HepG2 (cell line): ENCODE data around the gene BNIP1. TPM values are rescaled to one million over a fixed set of nuclear protein-coding genes. Genes with fewer than 3 reads are reported as not detected.

ENCODE experiments used
- ARNTL ChIP-seq: sonication (generic); formaldehyde crosslinking; IDR thresholded peaks from 2 replicates; pipeline ENCODE4 v1.4.0; 2020; ENCODE audit warnings: mild to moderate bottlenecking, missing genetic modification reagents
- ATF4 ChIP-seq, 2 experiments: fragments of 450-650 bp in 1 of 2; sonication (generic) in 1 of 2; formaldehyde crosslinking; IDR thresholded peaks; 2 replicates each; pipeline versions ENCODE4 v1.5.0 to v1.8.0; 2020 to 2022; ENCODE audit warnings: mild to moderate bottlenecking in 1 of 2, missing genetic modification reagents in 1 of 2
- JDP2 ChIP-seq: sonication (generic); formaldehyde crosslinking; IDR thresholded peaks from 2 replicates; pipeline ENCODE4 v1.8.1; 2022; ENCODE audit warnings: missing genetic modification reagents, borderline replicate concordance
- KMT2A ChIP-seq: sonication (generic); formaldehyde crosslinking; IDR thresholded peaks from 2 replicates; pipeline ENCODE4 v1.4.0; 2020; ENCODE audit warnings: missing genetic modification reagents
- MEF2D ChIP-seq: sonication (generic); formaldehyde crosslinking; IDR thresholded peaks from 2 replicates; pipeline ENCODE4 v1.5.1; 2020; ENCODE audit warnings: mild to moderate bottlenecking, missing genetic modification reagents
- MXD4 ChIP-seq: IDR thresholded peaks from 2 replicates; pipeline ENCODE4 v1.6.1; 2016; ENCODE audit warnings: mild to moderate bottlenecking, missing biosample characterization, missing genetic modification reagents
- PBX2 ChIP-seq: IDR thresholded peaks from 2 replicates; pipeline ENCODE4 v1.6.1; 2016; ENCODE audit warnings: control low read depth
- THAP11 ChIP-seq: IDR thresholded peaks from 2 replicates; pipeline ENCODE4 v1.6.1; 2016; ENCODE audit warnings: missing biosample characterization, missing genetic modification reagents
- TOE1 ChIP-seq: sonication (generic); formaldehyde crosslinking; IDR thresholded peaks from 2 replicates; pipeline ENCODE4 v1.4.0; 2020; ENCODE audit warnings: mild to moderate bottlenecking, missing genetic modification reagents
- ZNF143 ChIP-seq: sonication (generic); formaldehyde crosslinking; IDR thresholded peaks from 2 replicates; pipeline ENCODE4 v1.4.0; 2020; ENCODE audit warnings: missing genetic modification reagents
- ZNF432 ChIP-seq: sonication (generic); formaldehyde crosslinking; IDR thresholded peaks from 2 replicates; pipeline ENCODE4 v1.5.0; 2020; ENCODE audit warnings: missing genetic modification reagents, mild to moderate bottlenecking, borderline replicate concordance
- ZNF589 ChIP-seq: sonication (generic); formaldehyde crosslinking; conservative IDR thresholded peaks from 2 replicates; pipeline ENCODE4 v1.8.0; 2022; ENCODE audit warnings: mild to moderate bottlenecking, moderate library complexity, missing genetic modification reagents
- polyA plus RNA-seq, 8 experiments: library from polyadenylated mRNA; depleted of rRNA in 3 of 8; stranded (reverse) in 7 of 8; unstranded in 1 of 8; fragments of >200 nt; fragmentation: Illumina TruSeq in 4 of 8; extraction: Trizol in 4 of 8; gene quantifications; 2 replicates each; pipeline versions ENCODE4 v1.2.1 to v1.2.3, GENCODE V29; 2011 to 2016; ENCODE audit warnings: low read depth in 4 of 8, missing spikeins in 1 of 8, mixed read lengths in 1 of 8; ENCODE audit not compliant: insufficient read depth in 1 of 8
- total RNA-seq, 5 experiments: library from RNA; depleted of rRNA; stranded (reverse); fragments of >200 nt; fragmentation: Illumina TruSeq; extraction: Trizol; gene quantifications; 2 replicates each; pipeline ENCODE4 v1.2.3, GENCODE V29; 2016; ENCODE audit warnings: low read depth in 1 of 5
- TF ChIP-seq, protein P1 (sequence below): fragments of 450-650 bp; IDR thresholded peaks from 2 replicates; pipeline ENCODE4 v1.6.1; 2017; ENCODE audit warnings: mild to moderate bottlenecking
- TF ChIP-seq, protein P2 (sequence below), 2 experiments: IDR thresholded peaks; 2 replicates each; pipeline ENCODE4 v1.6.1; 2011 to 2012; ENCODE audit warnings: low read length in 2 of 2, borderline replicate concordance in 1 of 2, low read depth in 1 of 2, mild to moderate bottlenecking in 1 of 2, moderate library complexity in 1 of 2
- TF ChIP-seq, protein P3 (sequence below): sonication (generic); formaldehyde crosslinking; IDR thresholded peaks from 2 replicates; pipeline ENCODE4 v1.8.0; 2022; ENCODE audit warnings: missing genetic modification reagents, mild to moderate bottlenecking, borderline replicate concordance
- TF ChIP-seq, protein P4 (sequence below): sonication (generic); formaldehyde crosslinking; IDR thresholded peaks from 2 replicates; pipeline ENCODE4 v1.5.1; 2020; ENCODE audit warnings: mild to moderate bottlenecking, missing genetic modification reagents, borderline replicate concordance

Gene BNIP1
- total and polyA plus RNA-seq, 2 of the 13 experiments (the other 11 are each of a cell fraction or from before 2014, with no cell fraction given), result 13.2 to 16.9 TPM

DNA sequence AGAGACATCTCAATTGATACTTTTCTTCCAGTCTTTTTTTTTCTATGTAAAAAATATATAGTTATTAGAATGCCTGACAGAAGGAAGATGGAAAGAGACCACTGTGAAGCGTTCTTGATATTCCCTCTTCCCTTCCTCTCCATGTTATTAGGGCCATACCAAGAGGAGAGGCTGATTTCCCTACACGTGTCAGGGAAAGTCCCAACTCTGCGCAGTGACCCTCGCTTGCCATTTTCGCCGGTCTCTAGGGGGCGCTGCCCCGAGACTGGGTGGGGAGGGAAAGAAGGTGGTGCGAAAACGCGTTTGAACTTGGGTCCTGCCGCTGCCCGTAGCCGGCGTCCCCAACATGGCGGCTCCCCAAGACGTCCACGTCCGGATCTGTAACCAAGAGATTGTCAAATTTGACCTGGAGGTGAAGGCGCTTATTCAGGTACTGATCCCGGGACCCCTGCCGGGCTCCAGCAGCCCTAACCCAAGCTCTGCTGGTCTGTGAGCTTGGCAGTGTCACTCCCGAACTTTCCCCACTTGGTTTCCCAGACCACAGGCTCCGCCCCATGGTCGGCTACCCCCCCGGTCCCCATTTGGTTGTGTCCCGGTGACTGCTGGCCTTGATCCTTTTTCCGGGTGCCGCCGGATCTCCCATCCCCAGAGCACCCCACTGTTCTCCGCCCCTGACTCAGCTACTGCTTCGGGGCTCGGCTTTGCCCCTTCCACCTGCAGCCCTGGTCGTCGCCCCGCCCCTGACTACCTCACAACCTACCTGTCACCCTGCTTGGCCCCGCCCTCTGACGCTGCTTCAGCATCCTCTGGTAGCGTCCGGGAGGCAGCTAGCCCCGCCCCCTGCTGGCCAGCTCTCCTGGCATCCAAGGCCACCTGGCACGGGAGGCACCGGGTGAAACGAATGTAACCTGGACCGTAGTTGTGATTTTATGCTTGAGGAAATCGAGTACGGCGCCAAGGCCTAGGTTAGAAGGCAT lies at the start of gene BNIP1 (continued):
- TF ChIP-seq ATF4 (CRISPR knock-in tag; IDR thresholded peaks at IDR 0.05) (peak in 1 of 2 experiments; percentile 54; a peak in 2 of 4 replicates), ZNF143 (CRISPR knock-in tag) (no peak), ZNF589 (CRISPR knock-in tag) (no peak), ARNTL (0 out of 2 replicates have a peak, but pooled peaks have one; percentile 58), KMT2A (peak; percentile 56; the same call in 1 of the 2 replicates), THAP11 (peak; percentile 92), PBX2 (CRISPR knock-in tag) (no peak; the same call in 1 of the 2 replicates), ZNF432 (CRISPR knock-in tag) (no peak), MXD4 (CRISPR knock-in tag) (peak; percentile 75; the same call in 1 of the 2 replicates), JDP2 (CRISPR knock-in tag) (no peak), MEF2D (no peak; the same call in 1 of the 2 replicates), TOE1 (CRISPR knock-in tag) (no peak)
- TF ChIP-seq, protein P1, sequence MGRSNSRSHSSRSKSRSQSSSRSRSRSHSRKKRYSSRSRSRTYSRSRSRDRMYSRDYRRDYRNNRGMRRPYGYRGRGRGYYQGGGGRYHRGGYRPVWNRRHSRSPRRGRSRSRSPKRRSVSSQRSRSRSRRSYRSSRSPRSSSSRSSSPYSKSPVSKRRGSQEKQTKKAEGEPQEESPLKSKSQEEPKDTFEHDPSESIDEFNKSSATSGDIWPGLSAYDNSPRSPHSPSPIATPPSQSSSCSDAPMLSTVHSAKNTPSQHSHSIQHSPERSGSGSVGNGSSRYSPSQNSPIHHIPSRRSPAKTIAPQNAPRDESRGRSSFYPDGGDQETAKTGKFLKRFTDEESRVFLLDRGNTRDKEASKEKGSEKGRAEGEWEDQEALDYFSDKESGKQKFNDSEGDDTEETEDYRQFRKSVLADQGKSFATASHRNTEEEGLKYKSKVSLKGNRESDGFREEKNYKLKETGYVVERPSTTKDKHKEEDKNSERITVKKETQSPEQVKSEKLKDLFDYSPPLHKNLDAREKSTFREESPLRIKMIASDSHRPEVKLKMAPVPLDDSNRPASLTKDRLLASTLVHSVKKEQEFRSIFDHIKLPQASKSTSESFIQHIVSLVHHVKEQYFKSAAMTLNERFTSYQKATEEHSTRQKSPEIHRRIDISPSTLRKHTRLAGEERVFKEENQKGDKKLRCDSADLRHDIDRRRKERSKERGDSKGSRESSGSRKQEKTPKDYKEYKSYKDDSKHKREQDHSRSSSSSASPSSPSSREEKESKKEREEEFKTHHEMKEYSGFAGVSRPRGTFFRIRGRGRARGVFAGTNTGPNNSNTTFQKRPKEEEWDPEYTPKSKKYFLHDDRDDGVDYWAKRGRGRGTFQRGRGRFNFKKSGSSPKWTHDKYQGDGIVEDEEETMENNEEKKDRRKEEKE, result no peak
- TF ChIP-seq, protein P2, sequence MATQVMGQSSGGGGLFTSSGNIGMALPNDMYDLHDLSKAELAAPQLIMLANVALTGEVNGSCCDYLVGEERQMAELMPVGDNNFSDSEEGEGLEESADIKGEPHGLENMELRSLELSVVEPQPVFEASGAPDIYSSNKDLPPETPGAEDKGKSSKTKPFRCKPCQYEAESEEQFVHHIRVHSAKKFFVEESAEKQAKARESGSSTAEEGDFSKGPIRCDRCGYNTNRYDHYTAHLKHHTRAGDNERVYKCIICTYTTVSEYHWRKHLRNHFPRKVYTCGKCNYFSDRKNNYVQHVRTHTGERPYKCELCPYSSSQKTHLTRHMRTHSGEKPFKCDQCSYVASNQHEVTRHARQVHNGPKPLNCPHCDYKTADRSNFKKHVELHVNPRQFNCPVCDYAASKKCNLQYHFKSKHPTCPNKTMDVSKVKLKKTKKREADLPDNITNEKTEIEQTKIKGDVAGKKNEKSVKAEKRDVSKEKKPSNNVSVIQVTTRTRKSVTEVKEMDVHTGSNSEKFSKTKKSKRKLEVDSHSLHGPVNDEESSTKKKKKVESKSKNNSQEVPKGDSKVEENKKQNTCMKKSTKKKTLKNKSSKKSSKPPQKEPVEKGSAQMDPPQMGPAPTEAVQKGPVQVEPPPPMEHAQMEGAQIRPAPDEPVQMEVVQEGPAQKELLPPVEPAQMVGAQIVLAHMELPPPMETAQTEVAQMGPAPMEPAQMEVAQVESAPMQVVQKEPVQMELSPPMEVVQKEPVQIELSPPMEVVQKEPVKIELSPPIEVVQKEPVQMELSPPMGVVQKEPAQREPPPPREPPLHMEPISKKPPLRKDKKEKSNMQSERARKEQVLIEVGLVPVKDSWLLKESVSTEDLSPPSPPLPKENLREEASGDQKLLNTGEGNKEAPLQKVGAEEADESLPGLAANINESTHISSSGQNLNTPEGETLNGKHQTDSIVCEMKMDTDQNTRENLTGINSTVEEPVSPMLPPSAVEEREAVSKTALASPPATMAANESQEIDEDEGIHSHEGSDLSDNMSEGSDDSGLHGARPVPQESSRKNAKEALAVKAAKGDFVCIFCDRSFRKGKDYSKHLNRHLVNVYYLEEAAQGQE (IDR thresholded peaks at IDR 0.05; ENCODE audit: borderline replicate concordance in 1 of 2, low read depth in 1 of 2, low read length in 2 of 2), result peak in 1 of 2 experiments; percentile 67; a peak in 1 of 4 replicates
- TF ChIP-seq, protein P3, sequence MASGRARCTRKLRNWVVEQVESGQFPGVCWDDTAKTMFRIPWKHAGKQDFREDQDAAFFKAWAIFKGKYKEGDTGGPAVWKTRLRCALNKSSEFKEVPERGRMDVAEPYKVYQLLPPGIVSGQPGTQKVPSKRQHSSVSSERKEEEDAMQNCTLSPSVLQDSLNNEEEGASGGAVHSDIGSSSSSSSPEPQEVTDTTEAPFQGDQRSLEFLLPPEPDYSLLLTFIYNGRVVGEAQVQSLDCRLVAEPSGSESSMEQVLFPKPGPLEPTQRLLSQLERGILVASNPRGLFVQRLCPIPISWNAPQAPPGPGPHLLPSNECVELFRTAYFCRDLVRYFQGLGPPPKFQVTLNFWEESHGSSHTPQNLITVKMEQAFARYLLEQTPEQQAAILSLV (CRISPR knock-in tag), result no peak; the same call in 1 of the 2 replicates
- TF ChIP-seq, protein P4, sequence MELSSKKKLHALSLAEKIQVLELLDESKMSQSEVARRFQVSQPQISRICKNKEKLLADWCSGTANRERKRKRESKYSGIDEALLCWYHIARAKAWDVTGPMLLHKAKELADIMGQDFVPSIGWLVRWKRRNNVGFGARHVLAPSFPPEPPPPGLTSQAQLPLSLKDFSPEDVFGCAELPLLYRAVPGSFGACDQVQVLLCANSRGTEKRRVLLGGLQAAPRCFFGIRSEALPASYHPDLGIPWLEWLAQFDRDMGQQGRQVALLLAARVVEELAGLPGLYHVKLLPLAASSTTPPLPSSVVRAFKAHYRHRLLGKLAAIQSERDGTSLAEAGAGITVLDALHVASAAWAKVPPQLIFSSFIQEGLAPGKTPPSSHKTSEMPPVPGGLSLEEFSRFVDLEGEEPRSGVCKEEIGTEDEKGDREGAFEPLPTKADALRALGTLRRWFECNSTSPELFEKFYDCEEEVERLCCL, result no peak
